Measurements from ENCODE around the gene LAMC2. TPM values are rescaled to one million over a fixed set of nuclear protein-coding genes. Genes with fewer than 3 reads are reported as not detected.

LAMC2 gene
- total RNA-seq, 2 experiments from 2014 or later = 0.38 TPM; not detected in 1

- H3K27ac ChIP-seq (ENCODE audit: low read depth, low read length, poor library complexity, severe bottlenecking) = no peak overlapping the region
- no peak overlapping the region for H2AFZ ChIP-seq (ENCODE audit: low read length)
- no peak for DNase-seq (ENCODE audit: low spot score)
- no peak overlapping the region for H3K4me3 ChIP-seq (ENCODE audit: low read depth, low read length, poor library complexity, severe bottlenecking)
- H3K4me2 ChIP-seq (ENCODE audit: low read length) = no peak overlapping the region
- H3K9me3 ChIP-seq (ENCODE audit: low read length) = no peaks in the 10 kb centered on the region
- BruUV-seq (replicated peaks) = no TSS peak
- no peak for TF ChIP-seq CTCF (conservative IDR thresholded peaks at IDR 0.05; ENCODE audit: low read length)
- TF ChIP-seq EZH2phosphoT487 (IDR thresholded peaks at IDR 0.05; ENCODE audit: borderline replicate concordance, low read depth, low read length) = no peak
- intact Hi-C loops (cut with micrococcal nuclease; ENCODE audit: unreplicated experiment) = loop anchor here (10.0 kb wide), 1 partner anchor 151 kb away; no protein-coding TSS in a partner anchor
- POLR2A ChIA-PET = interaction anchor here (1.3 kb wide), 1 partner anchor 53 kb away, joined by 3 read pairs; no protein-coding TSS in a partner anchor
- H3K36me3 ChIP-seq (ENCODE audit: insufficient read depth, low read length) = no peaks in the 10 kb centered on the region
- H3K9me2 ChIP-seq (ENCODE audit: insufficient read depth, low read length) = no peaks in the 10 kb centered on the region
- H3K4me1 ChIP-seq (ENCODE audit: insufficient read depth, low read length, poor library complexity, severe bottlenecking) = no peaks in the 10 kb centered on the region
- CTCF ChIA-PET (ENCODE audit: unreplicated experiment) = no interaction called here
- H4K20me1 ChIP-seq (ENCODE audit: insufficient read depth, low read length) = no peaks in the 10 kb centered on the region
- H3K79me2 ChIP-seq (ENCODE audit: insufficient read depth, low read depth, low read length) = no peaks in the 10 kb centered on the region
Observed at GRCh38 chr1:183293876-183294275, 107.8 kb downstream of the LAMC2 start.

Other genes with a start within 250 kb of the LAMC2 start
- 0.49 TPM in 1 of 2 replicates, not detected in the other for gene SHCBP1L, start 233.1 kb upstream of the LAMC2 start, total RNA-seq (2014; rRNA removed; shearing (Covaris generic))
- 0.65 and 1.5 TPM in 2 replicates for gene SHCBP1L, start 233.1 kb upstream of the LAMC2 start, total RNA-seq (2022)
- 24.2 and 26.3 TPM in 2 replicates for gene LAMC1, start 162.8 kb upstream of the LAMC2 start, total RNA-seq (2014; rRNA removed; shearing (Covaris generic))
- 32.0 and 42.1 TPM in 2 replicates for gene LAMC1, start 162.8 kb upstream of the LAMC2 start, total RNA-seq (2022)
- gene NMNAT2, start 232.1 kb downstream of the LAMC2 start, total RNA-seq (2014; rRNA removed; shearing (Covaris generic)) = not detected in 2 replicates
- gene NMNAT2, start 232.1 kb downstream of the LAMC2 start, total RNA-seq (2022) = not detected in 2 replicates